ENCODE measurements around the gene MVB12B.
"Not testable (repeated sequence)": the region's sequence is repeated elsewhere in the genome, so short reads cannot be mapped to it uniquely, and the experiment has no call there.

Gene MVB12B

DNA sequence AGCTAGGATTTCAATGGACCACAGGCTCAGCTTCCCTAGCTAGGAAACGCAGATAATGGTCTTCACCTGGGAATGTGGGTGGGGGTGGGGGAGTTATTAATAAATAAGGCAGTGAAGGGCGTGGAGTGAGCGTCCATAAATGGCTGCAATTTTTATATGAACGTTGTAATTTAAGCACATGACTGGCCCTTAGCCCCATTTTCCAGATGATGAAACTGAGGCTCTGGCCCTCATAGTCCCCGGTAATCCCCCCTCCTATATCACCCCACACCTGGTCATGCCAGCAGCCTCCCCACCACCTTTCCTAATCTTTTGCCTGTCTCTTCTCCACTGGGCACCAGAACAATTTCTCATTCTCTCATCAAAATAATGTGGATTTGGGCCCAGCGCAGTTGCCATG lies 225.2 kb downstream of the MVB12B start:
- no peak for DNase-seq

DNA sequence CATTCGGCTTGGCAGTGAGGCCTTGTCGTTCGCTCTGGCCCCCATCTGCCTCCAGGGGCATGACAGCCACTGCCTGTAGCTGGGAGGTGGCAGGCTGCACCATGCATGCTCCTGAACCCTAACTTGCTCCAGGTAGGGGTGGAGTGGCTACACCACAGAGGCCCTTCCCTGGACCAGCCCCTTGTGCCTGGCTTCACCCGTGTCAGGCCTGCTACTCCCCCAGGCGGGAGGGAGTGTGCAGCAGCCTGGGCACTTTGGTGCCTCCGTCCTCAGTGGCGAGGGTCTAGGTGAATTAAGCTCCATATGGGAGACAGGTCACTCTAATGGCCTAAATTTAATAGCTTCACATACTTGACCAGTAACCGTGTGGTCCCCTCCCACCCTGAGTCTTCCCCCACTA lies 227.7 kb downstream of the MVB12B start:
- no peak for DNase-seq

DNA sequence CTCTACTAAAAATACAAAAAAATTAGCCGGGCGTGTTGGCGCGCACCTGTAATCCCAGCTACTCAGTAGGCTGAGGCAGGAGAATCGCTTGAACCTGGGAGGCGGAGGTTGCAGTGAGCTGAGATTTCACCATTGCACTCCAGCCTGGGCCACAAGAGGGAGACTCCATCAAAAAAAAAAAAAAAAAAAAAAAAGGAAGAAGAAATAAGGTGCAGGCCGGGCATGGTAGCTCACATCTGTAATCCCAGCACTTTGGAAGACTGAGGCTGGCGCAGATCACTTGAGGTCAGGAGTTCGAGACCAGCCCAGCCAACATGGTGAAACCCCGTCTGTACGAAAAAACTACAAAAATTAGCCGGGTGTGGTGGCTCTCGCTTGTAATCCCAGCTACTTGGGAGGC lies 228.8 kb downstream of the MVB12B start:
- DNase-seq: not testable (repeated sequence)

Data from NCI-H1694 (cell line).